ENCODE data around the gene RAC3.

- TF ChIP-seq CTCF (IDR thresholded peaks at IDR 0.05; ENCODE audit: low read depth, low read length, missing input control), result no peak
- TF ChIP-seq REST (IDR thresholded peaks at IDR 0.05), result no peak
- TF ChIP-seq RXRA (IDR thresholded peaks at IDR 0.05), result no peak
- TF ChIP-seq GABPA (IDR thresholded peaks at IDR 0.05 in 1 of 2, conservative IDR thresholded peaks at IDR 0.05 in 1 of 2), result no peak
- TF ChIP-seq SP1 (IDR thresholded peaks at IDR 0.05), result no peak
- TF ChIP-seq ATF3 (IDR thresholded peaks at IDR 0.05), result no peak
- TF ChIP-seq JUND (IDR thresholded peaks at IDR 0.05), result no peak
- TF ChIP-seq TAF1 (conservative IDR thresholded peaks at IDR 0.05), result no peak
- TF ChIP-seq FOXA2 (IDR thresholded peaks at IDR 0.05), result no peak
- TF ChIP-seq ZBTB33 (IDR thresholded peaks at IDR 0.05), result no peak
- TF ChIP-seq FOXA1 (IDR thresholded peaks at IDR 0.05), result no peak
Measured at GRCh38 chr17:82011617-82012187, 19.8 kb upstream of the RAC3 start.

Measured in liver (tissue), 3 donors.